IMR-90 (cell line): Measurements from ENCODE around the gene MYO1F. TPM values are rescaled to one million over a fixed set of nuclear protein-coding genes. Genes with fewer than 3 reads are reported as not detected.
"Not testable (repeated sequence)": the region's sequence is repeated elsewhere in the genome, so short reads cannot be mapped to it uniquely, and the experiment has no call there.

Source experiments
- ATAC-seq: fragments of 200-7000 bp; cut with Tn5 transposase; 2 replicates; pipeline ENCODE4 v1.9.1; 2020; ENCODE audit warnings: low read depth, mild to moderate bottlenecking, moderate library complexity
- BruUV-seq: library from RNA; stranded (reverse); fragments of 400-500 nt; replicated peaks from 2 replicates; lab custom pipeline; 2021; lab: Mats Ljungman, UMichigan
- CTCF ChIA-PET: fragments of 300-600 bp; formaldehyde crosslinking; extraction: SDS; loops from one replicate; lab custom pipeline; 2021; ENCODE audit warnings: antibody characterized with exemption; lab: Yijun Ruan, JAX
- POLR2A ChIA-PET: fragments of 300-600 bp; sonication (Branson Sonifier 250); formaldehyde crosslinking; loops from one replicate; lab custom pipeline; 2022; ENCODE audit warnings: antibody characterized with exemption; ENCODE audit not compliant: unreplicated experiment; lab: Charles Lee
- DNase-seq: peaks from one replicate; pipeline ENCODE4 v3.0.0; 2013
- H2AFZ ChIP-seq: replicated peaks from 2 replicates; pipeline ENCODE3; 2013; ENCODE audit warnings: low read length, mild to moderate bottlenecking; ENCODE audit not compliant: poor library complexity
- H2AK5ac ChIP-seq: 2 replicates; pipeline ENCODE4 v1.6.1; 2013; ENCODE audit warnings: low read depth, low read length, inconsistent platforms
- H2AK9ac ChIP-seq: replicated peaks from 2 replicates; pipeline ENCODE3; 2013; ENCODE audit warnings: mild to moderate bottlenecking, low read depth, low read length, moderate library complexity; ENCODE audit not compliant: poor library complexity
- H2BK120ac ChIP-seq: 2 replicates; pipeline ENCODE4 v1.6.1; 2013; ENCODE audit warnings: low read depth, low read length, inconsistent platforms
- H2BK15ac ChIP-seq: 3 replicates; pipeline ENCODE4 v1.6.1; 2013; ENCODE audit warnings: low read depth, low read length, inconsistent platforms
- H2BK20ac ChIP-seq: 2 replicates; pipeline ENCODE4 v1.6.1; 2013; ENCODE audit warnings: low read depth, mild to moderate bottlenecking, inconsistent platforms, low read length, moderate library complexity
- H2BK5ac ChIP-seq: 2 replicates; pipeline ENCODE4 v1.6.1; 2013; ENCODE audit warnings: mild to moderate bottlenecking, low read depth, low read length, inconsistent platforms; ENCODE audit not compliant: poor library complexity, severe bottlenecking
- H3K14ac ChIP-seq: replicated peaks from 2 replicates; pipeline ENCODE4 v1.6.1; 2013; ENCODE audit warnings: low read depth, low read length, inconsistent platforms
- H3K18ac ChIP-seq: 2 replicates; pipeline ENCODE4 v1.6.1; 2013; ENCODE audit warnings: low read depth, low read length, control low read depth
- H3K23ac ChIP-seq: 2 replicates; pipeline ENCODE4 v1.6.1; 2013; ENCODE audit warnings: low read depth, low read length, inconsistent platforms
- H3K27ac ChIP-seq: 2 replicates; pipeline ENCODE4 v1.5.1; 2013; ENCODE audit warnings: mild to moderate bottlenecking, control low read depth, low read length; ENCODE audit not compliant: insufficient read depth
- H3K27me3 ChIP-seq: 2 replicates; pipeline ENCODE4 v1.6.1; 2013; ENCODE audit warnings: low read length; ENCODE audit not compliant: control insufficient read depth, insufficient read depth
- H3K36me3 ChIP-seq: 2 replicates; pipeline ENCODE4 v1.6.1; 2013; ENCODE audit warnings: low read length, mixed read lengths; ENCODE audit not compliant: control insufficient read depth, insufficient read depth
- H3K4ac ChIP-seq: 2 replicates; pipeline ENCODE4 v1.6.1; 2013; ENCODE audit warnings: low read depth, low read length, inconsistent platforms
- H3K4me1 ChIP-seq: 2 replicates; pipeline ENCODE4 v1.6.1; 2013; ENCODE audit warnings: low read length, mixed read lengths; ENCODE audit not compliant: control insufficient read depth, insufficient read depth
- H3K4me2 ChIP-seq: 2 replicates; pipeline ENCODE4 v1.6.1; 2013; ENCODE audit warnings: low read depth, mild to moderate bottlenecking, control low read depth, low read length, moderate library complexity
- H3K4me3 ChIP-seq: 2 replicates; pipeline ENCODE4 v1.5.1; 2013; ENCODE audit warnings: low read depth, mild to moderate bottlenecking, control low read depth, low read length, moderate library complexity; ENCODE audit not compliant: insufficient read depth
- H3K56ac ChIP-seq: 2 replicates; pipeline ENCODE4 v1.6.1; 2013; ENCODE audit warnings: low read length, inconsistent platforms; ENCODE audit not compliant: insufficient read depth; ENCODE audit errors: extremely low read depth
- H3K79me1 ChIP-seq, 2 experiments: 2 replicates each; pipeline ENCODE4 v1.6.1; 2013; ENCODE audit warnings: low read length in 2 of 2, inconsistent platforms in 1 of 2, low read depth in 1 of 2
- H3K9ac ChIP-seq: 2 replicates; pipeline ENCODE4 v1.6.1; 2013; ENCODE audit warnings: low read depth, low read length, control low read depth
- H3K9me1 ChIP-seq: 2 replicates; pipeline ENCODE4 v1.6.1; 2013; ENCODE audit warnings: low read length, inconsistent platforms; ENCODE audit not compliant: insufficient read depth
- H3K9me3 ChIP-seq: 2 replicates; pipeline ENCODE4 v1.6.1; 2013; ENCODE audit warnings: low read length; ENCODE audit not compliant: control insufficient read depth, insufficient read depth
- H4K20me1 ChIP-seq: 2 replicates; pipeline ENCODE4 v1.6.1; 2013; ENCODE audit warnings: low read length, inconsistent platforms; ENCODE audit not compliant: insufficient read depth
- H4K5ac ChIP-seq: 2 replicates; pipeline ENCODE4 v1.6.1; 2013; ENCODE audit warnings: mild to moderate bottlenecking, low read depth, low read length, control low read depth
- H4K8ac ChIP-seq, 2 experiments: 2 replicates each; pipeline ENCODE4 v1.6.1; 2013; ENCODE audit warnings: low read depth in 2 of 2, low read length in 2 of 2, control low read depth in 1 of 2, inconsistent platforms in 1 of 2
- H4K91ac ChIP-seq: 2 replicates; pipeline ENCODE4 v1.6.1; 2013; ENCODE audit warnings: low read depth, low read length, inconsistent platforms; ENCODE audit not compliant: insufficient read depth
- WGBS, 2 experiments: methylation state at CpG; one replicate each; pipeline versions ENCODE4 v1.1.5 to v1.1.7; 2013; ENCODE audit warnings: missing lambda C conversion rate in 2 of 2; ENCODE audit not compliant: insufficient read length in 1 of 2; ENCODE audit errors: extremely low coverage in 2 of 2; 5-methylcytosine and 5-hydroxymethylcytosine counted together
- dilution Hi-C: fragments of 300-500 bp; cut with HindIII; formaldehyde crosslinking; loops from one replicate; pipeline ENCODE4 v1.14.3; 2018; ENCODE audit warnings: low sequenced_read_pairs; ENCODE audit not compliant: unreplicated experiment
- in situ Hi-C: fragments of 300-500 bp; cut with MboI; formaldehyde crosslinking; loops from 3 replicates; pipeline ENCODE4 v1.14.3; 2019; ENCODE audit warnings: low sequenced_read_pairs, inconsistent platforms, mixed read lengths
- intact Hi-C: fragments of 100-400 bp; cut with micrococcal nuclease; formaldehyde crosslinking; loops from 2 replicates; pipeline ENCODE4 v1.10.0; 2022
- polyA plus RNA-seq, 3 experiments: library from polyadenylated mRNA; depleted of rRNA; stranded (reverse); fragments of >200 nt; gene quantifications; 2 replicates each; pipeline ENCODE4 v1.2.3, GENCODE V29; 2012; ENCODE audit warnings: low replicate concordance in 1 of 3
- total RNA-seq: library from RNA; depleted of rRNA; stranded (reverse); fragments of >200 nt; gene quantifications from 2 replicates; pipeline ENCODE4 v1.2.3, GENCODE V29; 2012
- TF ChIP-seq, protein P1 (sequence below): conservative IDR thresholded peaks from 2 replicates; pipeline ENCODE4 v1.5.1; 2012; ENCODE audit warnings: mild to moderate bottlenecking, low read depth, low read length, improper control_type of control experiment

The MYO1F gene
- total and polyA plus RNA-seq, 2 of the 4 experiments (the other 2 are of a cell fraction) = 0.14 to 0.18 TPM

DNA sequence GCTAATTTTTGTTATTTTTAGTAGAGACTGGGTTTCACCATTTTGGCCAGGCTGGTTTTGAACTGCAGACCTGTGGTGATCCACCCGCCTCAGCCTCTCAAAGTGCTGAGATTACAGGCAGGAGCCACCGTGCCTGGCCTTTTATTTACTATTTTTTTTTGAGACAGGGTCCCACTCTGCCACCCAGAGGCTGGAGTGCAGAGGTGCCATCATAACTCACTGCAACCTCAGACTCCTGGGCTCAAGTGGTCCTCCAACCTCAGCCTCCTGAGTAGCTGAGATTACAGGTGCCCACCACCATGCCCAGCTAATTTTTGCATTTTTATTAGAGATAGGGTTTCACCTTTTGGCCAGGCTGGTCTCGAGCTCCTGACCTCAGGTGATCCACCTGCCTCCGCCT is 45.6 kb upstream of the MYO1F start:
- POLR2A ChIA-PET, H3K4me2 ChIP-seq, H3K27me3 ChIP-seq, H3K4ac ChIP-seq, H3K9me1 ChIP-seq, H3K27ac ChIP-seq, H2BK120ac ChIP-seq, H4K5ac ChIP-seq, H4K8ac ChIP-seq, H3K4me1 ChIP-seq, H2AFZ ChIP-seq, BruUV-seq, CTCF ChIA-PET, H3K56ac ChIP-seq, H2BK20ac ChIP-seq, H2BK5ac ChIP-seq, in situ Hi-C loops, H3K36me3 ChIP-seq, DNase-seq, H3K9me3 ChIP-seq, H4K20me1 ChIP-seq, intact Hi-C loops, H3K4me3 ChIP-seq, H2BK15ac ChIP-seq, H3K79me1 ChIP-seq, H3K9ac ChIP-seq, H3K14ac ChIP-seq, H3K23ac ChIP-seq, dilution Hi-C loops, H3K18ac ChIP-seq, H2AK5ac ChIP-seq, ATAC-seq, H2AK9ac ChIP-seq, H4K91ac ChIP-seq: not testable (repeated sequence)
- WGBS, 2 experiments = 60% methylated on average over 1 of the region's 4 CpGs; no CpG with 5 or more reads in 1 of the 2 experiments
- TF ChIP-seq, protein P1, sequence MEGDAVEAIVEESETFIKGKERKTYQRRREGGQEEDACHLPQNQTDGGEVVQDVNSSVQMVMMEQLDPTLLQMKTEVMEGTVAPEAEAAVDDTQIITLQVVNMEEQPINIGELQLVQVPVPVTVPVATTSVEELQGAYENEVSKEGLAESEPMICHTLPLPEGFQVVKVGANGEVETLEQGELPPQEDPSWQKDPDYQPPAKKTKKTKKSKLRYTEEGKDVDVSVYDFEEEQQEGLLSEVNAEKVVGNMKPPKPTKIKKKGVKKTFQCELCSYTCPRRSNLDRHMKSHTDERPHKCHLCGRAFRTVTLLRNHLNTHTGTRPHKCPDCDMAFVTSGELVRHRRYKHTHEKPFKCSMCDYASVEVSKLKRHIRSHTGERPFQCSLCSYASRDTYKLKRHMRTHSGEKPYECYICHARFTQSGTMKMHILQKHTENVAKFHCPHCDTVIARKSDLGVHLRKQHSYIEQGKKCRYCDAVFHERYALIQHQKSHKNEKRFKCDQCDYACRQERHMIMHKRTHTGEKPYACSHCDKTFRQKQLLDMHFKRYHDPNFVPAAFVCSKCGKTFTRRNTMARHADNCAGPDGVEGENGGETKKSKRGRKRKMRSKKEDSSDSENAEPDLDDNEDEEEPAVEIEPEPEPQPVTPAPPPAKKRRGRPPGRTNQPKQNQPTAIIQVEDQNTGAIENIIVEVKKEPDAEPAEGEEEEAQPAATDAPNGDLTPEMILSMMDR = peak; percentile 26; the same call in 1 of the 2 replicates
